ENCODE results near the gene ZGPAT.

The ZGPAT gene

DNA sequence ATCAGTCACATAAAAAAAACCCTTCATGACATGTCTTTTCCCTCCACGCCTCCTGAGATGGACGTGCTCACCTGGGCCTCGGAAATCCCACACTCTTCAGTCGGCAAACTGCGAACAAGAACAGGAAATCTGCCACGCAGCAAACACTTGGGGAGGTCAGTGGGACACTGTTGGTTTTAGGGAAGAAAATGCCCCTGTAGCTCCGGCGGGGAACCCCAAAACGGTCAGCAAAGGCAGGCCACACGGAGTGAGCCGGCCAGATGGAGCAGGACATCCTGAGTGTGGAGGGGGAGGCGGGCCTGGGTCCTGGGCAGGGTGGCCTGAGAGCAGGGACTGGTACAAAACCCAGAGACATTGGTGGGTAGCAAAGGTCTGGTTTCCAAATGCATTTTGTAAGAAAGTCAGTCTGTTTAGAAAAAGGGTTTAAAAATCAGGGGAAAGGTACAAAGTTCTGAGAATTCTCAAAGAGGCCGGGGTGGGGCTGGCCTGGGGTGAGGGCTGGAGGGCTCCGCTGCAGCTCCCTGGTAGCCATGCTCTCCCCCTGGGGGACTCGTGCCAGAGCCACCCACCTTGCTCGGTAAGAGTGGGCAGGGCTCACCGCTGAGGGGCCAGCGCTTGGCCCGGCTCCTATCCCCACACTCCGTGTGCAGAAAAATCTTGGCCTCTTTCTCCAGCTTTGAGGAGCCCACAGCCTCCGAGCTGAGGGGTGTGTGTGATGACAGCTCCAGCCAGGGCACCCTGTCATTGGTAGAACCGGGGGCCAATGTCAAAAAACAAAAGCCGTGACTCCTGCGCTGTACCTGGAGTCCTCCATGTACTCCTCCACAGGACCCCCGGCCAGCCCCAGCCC is 37.0 kb downstream of the ZGPAT start:
- no peak for DNase-seq (ENCODE audit: low read depth in 3 of 3)

- DNase-seq (ENCODE audit: low read depth in 3 of 3) = no peak
Measured at GRCh38 chr20:63745424-63745805, 37.6 kb downstream of the ZGPAT start.

DNA sequence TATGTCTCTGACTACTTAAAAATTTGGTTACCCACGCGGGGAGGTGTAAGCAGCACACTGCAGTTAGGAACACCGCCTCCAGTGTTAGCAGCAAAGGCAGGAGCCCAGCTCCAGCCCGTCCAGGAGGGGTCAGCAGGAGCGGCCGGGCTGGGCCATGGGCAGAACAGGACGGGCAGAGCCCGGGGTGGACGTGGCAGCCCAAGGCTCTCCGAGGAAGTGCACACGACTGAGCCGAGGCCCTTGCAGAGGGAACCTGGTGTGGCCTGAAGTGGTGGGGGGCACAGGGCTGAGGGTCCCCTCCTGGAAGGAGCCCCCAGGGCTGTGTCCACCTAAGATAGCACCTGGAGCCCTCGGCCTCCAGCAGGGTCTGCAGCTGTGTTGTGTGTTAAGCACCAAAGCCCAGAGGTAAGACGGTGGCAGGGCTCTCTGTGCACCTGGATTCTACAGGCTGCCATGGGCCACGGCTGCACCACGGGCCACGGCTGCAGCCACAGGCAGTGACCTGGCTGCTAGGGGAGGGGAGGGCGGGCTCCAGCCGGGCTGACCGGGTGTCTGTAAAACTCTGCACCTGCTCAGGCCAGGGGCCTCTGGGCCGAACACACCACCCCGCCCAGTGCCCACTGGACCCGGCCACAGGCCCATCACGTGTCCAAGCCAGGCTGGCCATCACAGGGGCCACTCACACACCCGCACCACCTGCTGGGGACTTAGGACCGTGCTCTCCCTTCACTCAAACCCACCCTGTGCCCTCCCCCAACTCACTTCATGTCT is 38.3 kb downstream of the ZGPAT start:
- DNase-seq (ENCODE audit: low read depth in 3 of 3) = no peak

GRCh38 chr20:63746751-63747315 is 39.0 kb downstream of the ZGPAT start:
- DNase-seq (ENCODE audit: low read depth in 3 of 3) = no peak

DNA sequence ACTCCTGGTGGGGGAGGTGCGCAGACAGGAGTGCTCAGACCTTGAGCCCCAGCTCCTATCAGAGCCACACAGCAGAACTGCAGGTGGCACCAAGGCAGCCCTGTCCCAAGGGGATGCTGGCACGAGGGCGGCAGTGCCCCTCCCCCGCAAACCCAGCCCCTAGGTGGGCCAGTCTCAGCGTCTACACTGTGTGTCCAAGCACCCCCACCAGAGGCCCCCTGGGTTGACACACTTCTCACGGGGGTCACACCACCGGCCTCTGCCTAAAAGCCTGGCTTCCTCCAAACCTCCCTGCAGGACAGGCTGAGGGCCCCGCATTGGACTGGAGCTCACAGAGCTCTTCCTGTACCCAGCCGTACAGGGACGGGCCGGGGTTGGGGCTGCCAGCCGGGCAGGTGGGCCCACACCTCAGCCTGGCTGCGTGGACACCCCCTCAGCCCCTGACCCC is 39.8 kb downstream of the ZGPAT start:
- no peak for DNase-seq (ENCODE audit: low read depth in 3 of 3)

- no peak for DNase-seq (ENCODE audit: low read depth in 3 of 3)
Measured at GRCh38 chr20:63748070-63748933, 40.5 kb downstream of the ZGPAT start.

- DNase-seq (ENCODE audit: low read depth in 3 of 3) = no peak
Measured at GRCh38 chr20:63748934-63749270, 41.1 kb downstream of the ZGPAT start.

DNA sequence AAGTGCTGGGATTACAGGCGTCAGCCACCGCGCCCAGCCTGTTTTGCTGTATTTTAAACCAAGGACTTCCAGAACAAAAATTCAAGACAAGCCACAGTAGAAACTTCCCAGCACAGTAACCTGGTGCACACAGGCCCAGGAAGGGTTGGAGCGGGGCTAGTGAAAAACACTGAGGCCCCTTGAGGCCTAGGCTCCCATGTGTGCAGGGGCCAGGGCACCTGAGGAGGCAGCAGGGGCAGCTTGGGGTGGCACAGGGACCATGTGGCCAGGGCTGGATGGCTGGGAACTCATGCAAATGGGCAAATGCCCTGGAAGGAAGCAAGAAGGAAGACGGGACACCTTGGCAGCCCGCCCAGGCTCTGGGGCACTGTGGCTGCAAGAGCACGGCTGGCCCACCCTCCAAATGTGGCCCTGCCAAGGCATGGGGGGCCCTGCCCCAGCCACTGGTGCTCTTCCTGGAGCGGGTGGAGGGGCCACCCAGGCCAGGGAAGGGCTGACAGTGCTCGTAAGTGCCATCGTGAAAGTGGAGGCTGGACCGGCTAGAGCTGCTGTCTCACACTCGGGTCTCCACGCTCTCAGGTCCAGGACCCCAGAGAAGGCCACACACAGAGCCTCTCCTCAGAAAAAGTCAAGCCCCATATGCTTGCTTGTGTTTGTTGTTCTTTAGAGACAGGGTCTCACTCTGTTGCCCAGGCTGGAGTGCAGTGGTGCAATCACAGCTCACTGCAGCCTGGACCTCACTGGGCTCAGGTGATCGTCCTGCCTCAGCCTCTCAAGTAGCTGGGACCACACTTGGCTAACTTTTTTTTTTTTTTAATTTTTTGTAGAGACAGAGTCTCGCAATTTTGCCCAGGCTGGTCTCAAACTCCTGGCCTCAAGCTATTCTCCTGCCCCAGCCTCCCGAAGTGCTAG is 42.0 kb downstream of the ZGPAT start:
- no peak for DNase-seq (ENCODE audit: low read depth in 3 of 3)

DNA sequence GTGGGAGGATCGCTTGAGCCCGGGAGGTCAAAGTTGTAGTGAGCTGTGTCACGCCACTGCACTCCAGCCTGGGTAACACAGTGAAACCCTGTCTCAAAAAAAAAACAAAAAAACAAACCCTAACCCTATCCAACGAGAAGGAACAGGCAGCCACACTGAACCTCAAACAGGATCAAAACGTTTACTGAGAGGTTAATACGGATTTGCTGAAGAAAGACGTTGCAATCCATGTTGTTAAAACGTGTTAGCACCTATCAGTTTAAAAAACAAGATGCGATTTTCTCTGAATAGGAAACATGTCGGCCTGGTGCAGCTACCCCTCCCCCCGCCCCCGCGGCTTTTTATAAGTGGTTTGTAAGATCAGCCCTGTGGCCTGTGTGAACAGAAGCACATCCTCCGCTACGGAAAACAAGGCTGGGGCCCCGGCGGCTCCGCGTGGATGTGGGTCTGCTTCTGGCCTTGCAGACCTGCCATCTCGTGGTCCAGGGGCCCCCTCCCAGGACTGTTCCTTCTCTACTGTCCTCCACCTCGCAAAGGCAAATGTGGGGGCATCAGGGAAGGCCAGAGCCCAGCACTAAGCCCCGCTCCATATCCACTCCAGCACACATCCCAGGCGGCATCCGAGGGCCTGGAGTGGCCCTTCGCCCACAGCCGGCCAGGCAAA is 43.1 kb downstream of the ZGPAT start:
- DNase-seq (ENCODE audit: low read depth in 3 of 3) = peak in 1 of 3 experiments; percentile 53

GRCh38 chr20:63751471-63752271 is 43.8 kb downstream of the ZGPAT start:
- no peak for DNase-seq (ENCODE audit: low read depth in 3 of 3)

GRCh38 chr20:63752411-63753101 is 44.7 kb downstream of the ZGPAT start:
- DNase-seq (ENCODE audit: low read depth in 3 of 3) = no peak

DNA sequence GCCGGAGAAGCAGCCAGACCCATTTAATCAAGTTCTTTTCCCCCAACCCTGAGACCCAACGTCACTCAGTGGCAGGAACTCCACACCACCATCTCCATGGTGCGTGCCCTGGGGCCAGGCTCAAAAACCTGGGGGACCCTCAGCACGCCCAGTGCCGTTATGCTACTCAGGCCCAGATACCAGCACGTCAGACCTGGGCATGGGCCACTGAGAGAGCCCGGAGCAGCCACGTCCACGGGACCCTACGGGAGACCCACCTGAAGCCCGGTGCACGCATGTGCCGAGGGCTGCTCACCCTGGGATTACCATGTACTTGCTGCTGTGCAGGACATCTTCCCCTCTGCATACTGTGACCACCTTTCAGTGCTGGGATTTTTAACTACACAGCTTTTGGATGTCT is 45.5 kb downstream of the ZGPAT start:
- DNase-seq (ENCODE audit: low read depth in 3 of 3) = no peak

DNA sequence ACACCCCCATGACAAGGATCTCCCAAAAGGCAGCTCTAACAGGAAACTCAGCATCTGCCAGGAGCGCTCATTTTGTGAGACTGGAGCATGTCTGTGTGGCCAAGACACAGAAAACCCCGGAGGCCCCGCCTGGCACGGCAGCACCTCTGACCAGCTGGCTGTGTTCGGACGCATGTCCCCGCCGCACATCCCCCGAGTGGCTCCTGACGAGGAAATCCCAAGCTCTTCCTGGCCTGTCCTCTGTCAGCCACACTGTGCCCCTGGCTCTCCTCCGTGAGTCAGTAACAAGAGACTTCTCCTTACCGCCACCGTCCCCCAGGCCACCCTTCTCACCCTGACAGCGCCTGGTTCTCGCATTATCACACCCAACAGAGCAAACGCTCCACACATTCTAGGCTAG is 46.2 kb downstream of the ZGPAT start:
- no peak for DNase-seq (ENCODE audit: low read depth in 3 of 3)

DNA sequence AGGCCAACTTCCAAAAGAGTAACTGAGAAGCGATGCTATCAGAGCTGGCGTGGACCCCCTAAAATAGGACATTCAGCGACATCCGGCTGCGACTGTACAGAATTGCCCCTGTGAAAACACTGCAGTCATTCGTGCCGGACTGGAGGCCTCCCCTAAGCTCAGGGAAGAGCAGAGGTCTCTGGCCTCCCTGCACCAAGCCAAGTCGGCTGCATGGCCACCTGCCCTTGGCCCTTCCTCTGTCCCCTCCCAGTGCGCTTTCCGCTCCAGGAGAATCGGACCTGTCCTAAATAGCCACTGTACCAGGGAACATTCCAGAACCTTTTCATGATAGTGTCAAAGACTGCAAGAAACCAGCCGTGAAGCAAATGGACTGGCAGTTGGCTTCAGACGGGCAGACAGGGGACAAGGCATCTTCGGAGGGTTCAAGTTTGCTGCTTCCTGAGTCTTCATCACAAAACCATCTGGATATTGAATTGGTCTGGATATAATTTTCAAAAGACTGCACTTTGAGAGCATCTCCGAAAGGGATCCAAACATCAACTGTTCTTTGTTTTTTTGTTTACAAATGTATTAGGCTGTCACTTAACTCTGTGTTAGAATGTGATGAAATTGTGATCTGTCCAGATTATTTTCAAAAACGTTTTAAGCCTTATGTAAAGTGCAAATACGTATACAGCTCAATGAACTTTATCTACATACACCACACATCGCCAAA is 48.3 kb downstream of the ZGPAT start:
- no peak for DNase-seq (ENCODE audit: low read depth in 3 of 3)

GRCh38 chr20:63756648-63756991 is 48.8 kb downstream of the ZGPAT start:
- no peak for DNase-seq (ENCODE audit: low read depth in 3 of 3)

- no peak for DNase-seq (ENCODE audit: low read depth in 3 of 3)
Measured at GRCh38 chr20:63758152-63758551, 50.3 kb downstream of the ZGPAT start.

GRCh38 chr20:63759377-63759901 is 51.6 kb downstream of the ZGPAT start:
- DNase-seq (ENCODE audit: low read depth in 3 of 3) = no peak

All from stimulated activated CD4-positive, alpha-beta T cell treated with anti-CD3 and anti-CD28 coated beads, TNF-alpha, amount 100 ng/mL, for 24 hours (primary cell).